HG02678 (cell line): Measurements from ENCODE around the gene TOMM40.
A peak's percentile ranks its signal among the peaks of the same experiment; 100 is the strongest.
"Not testable (repeated sequence)": the region's sequence is repeated elsewhere in the genome, so short reads cannot be mapped to it uniquely, and the experiment has no call there.

Source experiments
- ATAC-seq: cut with Tn5 transposase; IDR thresholded peaks from one replicate; pipeline ENCODE4 v1.9.1; 2021; ENCODE audit warnings: mild to moderate bottlenecking, moderate library complexity; ENCODE audit not compliant: unreplicated experiment

The TOMM40 gene

GRCh38 chr19:44891016-44891882 is at the start of gene TOMM40:
Gene TOMM40, plus strand, starts transcription at chr19:44891254. Its CDS starts 162 bp downstream, at chr19:44891416.
- peak; percentile 69 for ATAC-seq

- ATAC-seq, result no peak
Observed at GRCh38 chr19:44845286-44845611, 45.8 kb upstream of the TOMM40 start.

GRCh38 chr19:44845612-44846454 is 45.2 kb upstream of the TOMM40 start, which contains the start of gene NECTIN2:
Gene NECTIN2, plus strand, starts transcription at chr19:44846297. Its CDS starts 229 bp downstream, at chr19:44846526.
- ATAC-seq, result no peak

GRCh38 chr19:44846455-44847143 is 44.5 kb upstream of the TOMM40 start:
- ATAC-seq, result no peak

GRCh38 chr19:44847144-44848035 is 43.7 kb upstream of the TOMM40 start:
- no peak for ATAC-seq

GRCh38 chr19:44848036-44848811 is 42.8 kb upstream of the TOMM40 start:
- no peak for ATAC-seq

GRCh38 chr19:44848812-44849447 is 42.1 kb upstream of the TOMM40 start:
- no peak for ATAC-seq

GRCh38 chr19:44850641-44851109 is 40.4 kb upstream of the TOMM40 start:
- no peak for ATAC-seq

GRCh38 chr19:44851427-44851826 is 39.6 kb upstream of the TOMM40 start:
- ATAC-seq, result no peak

GRCh38 chr19:44855606-44856005 is 35.4 kb upstream of the TOMM40 start:
- ATAC-seq, result no peak

- ATAC-seq, result no peak
Observed at GRCh38 chr19:44856421-44857083, 34.5 kb upstream of the TOMM40 start.

- ATAC-seq, result no peak
Observed at GRCh38 chr19:44857837-44858236, 33.2 kb upstream of the TOMM40 start.

GRCh38 chr19:44861576-44861975 is 29.5 kb upstream of the TOMM40 start:
- not testable (repeated sequence) for ATAC-seq

GRCh38 chr19:44863990-44864389 is 27.1 kb upstream of the TOMM40 start:
- no peak for ATAC-seq

- no peak for ATAC-seq
Observed at GRCh38 chr19:44865196-44865767, 25.8 kb upstream of the TOMM40 start.

- no peak for ATAC-seq
Observed at GRCh38 chr19:44866664-44867063, 24.4 kb upstream of the TOMM40 start.

GRCh38 chr19:44867578-44867977 is 23.5 kb upstream of the TOMM40 start:
- no peak for ATAC-seq
